Measurements from ENCODE around the gene KIF25.

Gene KIF25

GRCh38 chr6:168086616-168087015, 89.1 kb downstream of the KIF25 start:
- no peak overlapping the region for H3K27ac ChIP-seq (ENCODE audit: low read depth, low read length)
- peaks cover 27% of the 10 kb centered on the region for H3K4me1 ChIP-seq (ENCODE audit: control insufficient read depth, insufficient read depth, low read length)
- no peaks in the 10 kb centered on the region for H3K27me3 ChIP-seq (ENCODE audit: control insufficient read depth, insufficient read depth, low read length)
- no peaks in the 10 kb centered on the region for H3K36me3 ChIP-seq (ENCODE audit: control insufficient read depth, insufficient read depth, low read length)
- no peak overlapping the region for H3K9ac ChIP-seq (ENCODE audit: low read length)
- H3K9me3 ChIP-seq (ENCODE audit: control insufficient read depth, insufficient read depth, low read depth, low read length), result no peaks in the 10 kb centered on the region
- no peak overlapping the region for H3K4me3 ChIP-seq (ENCODE audit: low read depth, low read length)

- no peaks in the 10 kb centered on the region for H3K27me3 ChIP-seq (ENCODE audit: control insufficient read depth, insufficient read depth, low read length)
- no peak overlapping the region for H3K27ac ChIP-seq (ENCODE audit: low read depth, low read length)
- no peak overlapping the region for H3K4me3 ChIP-seq (ENCODE audit: low read depth, low read length)
- H3K9me3 ChIP-seq (ENCODE audit: control insufficient read depth, insufficient read depth, low read depth, low read length), result no peaks in the 10 kb centered on the region
- no peak overlapping the region for H3K9ac ChIP-seq (ENCODE audit: low read length)
- peaks cover 27% of the 10 kb centered on the region for H3K4me1 ChIP-seq (ENCODE audit: control insufficient read depth, insufficient read depth, low read length)
- H3K36me3 ChIP-seq (ENCODE audit: control insufficient read depth, insufficient read depth, low read length), result no peaks in the 10 kb centered on the region
Observed at GRCh38 chr6:168087436-168088160, 90.1 kb downstream of the KIF25 start.

- H3K9me3 ChIP-seq (ENCODE audit: control insufficient read depth, insufficient read depth, low read depth, low read length), result no peaks in the 10 kb centered on the region
Observed at GRCh38 chr6:168088161-168089053, 90.9 kb downstream of the KIF25 start.

GRCh38 chr6:168089186-168090063, 92.0 kb downstream of the KIF25 start:
- H3K9me3 ChIP-seq (ENCODE audit: control insufficient read depth, insufficient read depth, low read depth, low read length), result no peaks in the 10 kb centered on the region
- H3K4me1 ChIP-seq (ENCODE audit: control insufficient read depth, insufficient read depth, low read length), result peaks cover 20% of the 10 kb centered on the region
- H3K9ac ChIP-seq (ENCODE audit: low read length), result no peak overlapping the region
- H3K27me3 ChIP-seq (ENCODE audit: control insufficient read depth, insufficient read depth, low read length), result no peaks in the 10 kb centered on the region
- H3K36me3 ChIP-seq (ENCODE audit: control insufficient read depth, insufficient read depth, low read length), result no peaks in the 10 kb centered on the region
- peak overlapping the region; percentile 20; the same call in 1 of the 2 replicates for H3K27ac ChIP-seq (ENCODE audit: low read depth, low read length)
- H3K4me3 ChIP-seq (ENCODE audit: low read depth, low read length), result no peak overlapping the region

More at GRCh38 chr6:168088161-168089053, 90.9 kb downstream of the KIF25 start:
- Histone ChIP-seq H3K4me3 (ENCODE audit: low read depth, low read length) (no peak overlapping the region), H3K27me3 (ENCODE audit: control insufficient read depth, insufficient read depth, low read length) (no peaks in the 10 kb centered on the region), H3K9ac (ENCODE audit: low read length) (no peak overlapping the region), H3K36me3 (ENCODE audit: control insufficient read depth, insufficient read depth, low read length) (no peaks in the 10 kb centered on the region), H3K27ac (ENCODE audit: low read depth, low read length) (no peak overlapping the region), H3K4me1 (ENCODE audit: control insufficient read depth, insufficient read depth, low read length) (peaks cover 21% of the 10 kb centered on the region)

- H3K36me3 ChIP-seq (ENCODE audit: control insufficient read depth, insufficient read depth, low read length), result no peaks in the 10 kb centered on the region
- peaks cover 20% of the 10 kb centered on the region for H3K4me1 ChIP-seq (ENCODE audit: control insufficient read depth, insufficient read depth, low read length)
- no peak overlapping the region for H3K9ac ChIP-seq (ENCODE audit: low read length)
- no peaks in the 10 kb centered on the region for H3K27me3 ChIP-seq (ENCODE audit: control insufficient read depth, insufficient read depth, low read length)
- H3K4me3 ChIP-seq (ENCODE audit: low read depth, low read length), result no peak overlapping the region
- no peaks in the 10 kb centered on the region for H3K9me3 ChIP-seq (ENCODE audit: control insufficient read depth, insufficient read depth, low read depth, low read length)
- H3K27ac ChIP-seq (ENCODE audit: low read depth, low read length), result no peak overlapping the region
Observed at GRCh38 chr6:168090064-168090690, 92.7 kb downstream of the KIF25 start.

- H3K4me3 ChIP-seq (ENCODE audit: low read depth, low read length), result no peak overlapping the region
Observed at GRCh38 chr6:168090706-168091105, 93.2 kb downstream of the KIF25 start.

GRCh38 chr6:168091381-168092264, 94.2 kb downstream of the KIF25 start:
- Histone ChIP-seq H3K27me3 (ENCODE audit: control insufficient read depth, insufficient read depth, low read length) (no peaks in the 10 kb centered on the region), H3K4me1 (ENCODE audit: control insufficient read depth, insufficient read depth, low read length) (peaks cover 20% of the 10 kb centered on the region)

More at GRCh38 chr6:168090706-168091105, 93.2 kb downstream of the KIF25 start:
- peaks cover 20% of the 10 kb centered on the region for H3K4me1 ChIP-seq (ENCODE audit: control insufficient read depth, insufficient read depth, low read length)
- no peak overlapping the region for H3K27ac ChIP-seq (ENCODE audit: low read depth, low read length)
- no peak overlapping the region for H3K9ac ChIP-seq (ENCODE audit: low read length)
- no peaks in the 10 kb centered on the region for H3K36me3 ChIP-seq (ENCODE audit: control insufficient read depth, insufficient read depth, low read length)
- no peaks in the 10 kb centered on the region for H3K9me3 ChIP-seq (ENCODE audit: control insufficient read depth, insufficient read depth, low read depth, low read length)
- H3K27me3 ChIP-seq (ENCODE audit: control insufficient read depth, insufficient read depth, low read length), result no peaks in the 10 kb centered on the region

GRCh38 chr6:168092541-168092940, 95.1 kb downstream of the KIF25 start:
- Histone ChIP-seq H3K4me1 (ENCODE audit: control insufficient read depth, insufficient read depth, low read length) (peaks cover 18% of the 10 kb centered on the region), H3K27ac (ENCODE audit: low read depth, low read length) (no peak overlapping the region), H3K4me3 (ENCODE audit: low read depth, low read length) (no peak overlapping the region), H3K9me3 (ENCODE audit: control insufficient read depth, insufficient read depth, low read depth, low read length) (no peaks in the 10 kb centered on the region), H3K27me3 (ENCODE audit: control insufficient read depth, insufficient read depth, low read length) (no peaks in the 10 kb centered on the region), H3K36me3 (ENCODE audit: control insufficient read depth, insufficient read depth, low read length) (no peaks in the 10 kb centered on the region), H3K9ac (ENCODE audit: low read length) (no peak overlapping the region)

More at GRCh38 chr6:168091381-168092264, 94.2 kb downstream of the KIF25 start:
- Histone ChIP-seq H3K9me3 (ENCODE audit: control insufficient read depth, insufficient read depth, low read depth, low read length) (no peaks in the 10 kb centered on the region), H3K9ac (ENCODE audit: low read length) (no peak overlapping the region), H3K4me3 (ENCODE audit: low read depth, low read length) (no peak overlapping the region), H3K36me3 (ENCODE audit: control insufficient read depth, insufficient read depth, low read length) (no peaks in the 10 kb centered on the region), H3K27ac (ENCODE audit: low read depth, low read length) (no peak overlapping the region)

- Histone ChIP-seq H3K4me3 (ENCODE audit: low read depth, low read length) (no peak overlapping the region), H3K4me1 (ENCODE audit: control insufficient read depth, insufficient read depth, low read length) (peaks cover 13% of the 10 kb centered on the region), H3K9me3 (ENCODE audit: control insufficient read depth, insufficient read depth, low read depth, low read length) (no peaks in the 10 kb centered on the region), H3K36me3 (ENCODE audit: control insufficient read depth, insufficient read depth, low read length) (no peaks in the 10 kb centered on the region), H3K27me3 (ENCODE audit: control insufficient read depth, insufficient read depth, low read length) (no peaks in the 10 kb centered on the region), H3K9ac (ENCODE audit: low read length) (no peak overlapping the region), H3K27ac (ENCODE audit: low read depth, low read length) (no peak overlapping the region)
Observed at GRCh38 chr6:168093071-168093505, 95.6 kb downstream of the KIF25 start.

All from HUES6 (cell line).